ENCODE measurements around the gene PYM1. TPM values are rescaled to one million over a fixed set of nuclear protein-coding genes. Genes with fewer than 3 reads are reported as not detected.
A peak's percentile ranks its signal among the peaks of the same experiment; 100 is the strongest.

Gene PYM1
- total RNA-seq: 10 to 100 TPM; 17.5 to 31.7 (median 27.6) TPM
- polyA plus RNA-seq: 10 to 100 TPM; 59.9 to 93.9 (median 65.5) TPM

DNA sequence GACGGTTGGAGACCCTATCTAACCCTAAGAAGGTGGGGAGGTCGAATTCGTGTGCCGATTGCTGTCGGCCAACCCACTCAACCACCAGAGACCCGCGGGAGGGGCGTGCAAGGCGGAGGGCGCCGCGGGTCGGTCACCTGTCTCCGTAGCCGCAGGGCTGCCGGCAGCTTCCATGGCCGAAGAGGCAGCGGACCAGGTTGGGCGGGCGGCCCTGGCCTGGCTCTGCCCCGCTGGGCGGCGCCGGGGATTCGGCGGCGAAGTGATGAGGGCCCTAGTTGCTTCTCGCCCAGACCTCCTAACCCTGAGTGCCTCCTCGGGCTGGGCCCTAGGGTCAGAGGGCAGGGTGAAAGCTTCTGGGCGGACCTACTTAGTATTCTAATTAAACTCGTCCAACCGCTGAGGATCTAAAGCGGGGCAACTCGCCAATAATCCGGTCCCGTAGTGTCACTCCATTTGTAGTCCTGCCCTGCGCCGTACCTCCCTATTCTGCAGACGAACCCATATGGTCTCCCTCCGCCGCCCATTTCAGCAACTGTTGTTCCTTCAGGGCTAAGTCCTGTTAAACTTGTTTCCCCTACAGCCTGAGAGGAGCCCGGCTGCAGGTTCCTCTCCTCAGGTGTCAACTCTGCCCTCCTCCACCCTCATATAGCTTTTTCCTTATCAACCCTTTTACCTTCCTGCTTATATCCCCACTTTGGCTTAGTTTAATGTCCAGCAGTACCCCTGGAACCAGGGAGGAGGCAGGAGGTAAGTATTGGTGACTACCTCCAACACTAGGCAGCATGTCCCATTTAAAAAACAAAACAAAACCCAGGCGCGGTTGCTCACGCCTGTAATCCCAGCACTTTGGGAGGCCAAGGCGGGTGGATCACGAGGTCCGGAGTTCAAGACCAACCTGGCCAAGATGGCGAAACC, at the start of gene PYM1:
Gene PYM1, minus strand, starts transcription at position 307 of the 915 bp plus-strand sequence. Its CDS starts 133 bp downstream, at position 174.
- intact Hi-C loops (cut with DNase I): loop anchor here (2.0 to 5.0 kb wide), 3 partner anchors 111 to 186 kb away; partner anchors contain the start of genes GDF11, RPS26 and SARNP
- Histone ChIP-seq H3K36me3 (peaks cover 0 to 4% (median 0%) of the 10 kb centered on the region in 4 donors), H3K27ac (peak within 1 kb of the TSS; percentile 84 to 98 (median 98)), H3K4me1 (peaks cover 0 to 56% (median 44%) of the 10 kb centered on the region in 4 donors), H3K9me3 (no peaks in the 10 kb centered on the region), H3K27me3 (no peaks in the 10 kb centered on the region), H3K4me3 (peak within 1 kb of the TSS; percentile 53 to 94 (median 86))
- TF ChIP-seq POLR2AphosphoS5 (IDR thresholded peaks at IDR 0.05) (peak in 3 of 4 donors; percentile 56 to 66 (median 66)), POLR2A (IDR thresholded peaks at IDR 0.05) (peak; percentile 17 to 55), EP300 (IDR thresholded peaks at IDR 0.05) (no peak)
- TF ChIP-seq, protein P1, sequence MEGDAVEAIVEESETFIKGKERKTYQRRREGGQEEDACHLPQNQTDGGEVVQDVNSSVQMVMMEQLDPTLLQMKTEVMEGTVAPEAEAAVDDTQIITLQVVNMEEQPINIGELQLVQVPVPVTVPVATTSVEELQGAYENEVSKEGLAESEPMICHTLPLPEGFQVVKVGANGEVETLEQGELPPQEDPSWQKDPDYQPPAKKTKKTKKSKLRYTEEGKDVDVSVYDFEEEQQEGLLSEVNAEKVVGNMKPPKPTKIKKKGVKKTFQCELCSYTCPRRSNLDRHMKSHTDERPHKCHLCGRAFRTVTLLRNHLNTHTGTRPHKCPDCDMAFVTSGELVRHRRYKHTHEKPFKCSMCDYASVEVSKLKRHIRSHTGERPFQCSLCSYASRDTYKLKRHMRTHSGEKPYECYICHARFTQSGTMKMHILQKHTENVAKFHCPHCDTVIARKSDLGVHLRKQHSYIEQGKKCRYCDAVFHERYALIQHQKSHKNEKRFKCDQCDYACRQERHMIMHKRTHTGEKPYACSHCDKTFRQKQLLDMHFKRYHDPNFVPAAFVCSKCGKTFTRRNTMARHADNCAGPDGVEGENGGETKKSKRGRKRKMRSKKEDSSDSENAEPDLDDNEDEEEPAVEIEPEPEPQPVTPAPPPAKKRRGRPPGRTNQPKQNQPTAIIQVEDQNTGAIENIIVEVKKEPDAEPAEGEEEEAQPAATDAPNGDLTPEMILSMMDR (IDR thresholded peaks at IDR 0.05): no peak
- DNase-seq: peak; percentile 93
- 2 to 4% methylated on average over 49 of the region's 49 CpGs for WGBS, 2 donors

DNA sequence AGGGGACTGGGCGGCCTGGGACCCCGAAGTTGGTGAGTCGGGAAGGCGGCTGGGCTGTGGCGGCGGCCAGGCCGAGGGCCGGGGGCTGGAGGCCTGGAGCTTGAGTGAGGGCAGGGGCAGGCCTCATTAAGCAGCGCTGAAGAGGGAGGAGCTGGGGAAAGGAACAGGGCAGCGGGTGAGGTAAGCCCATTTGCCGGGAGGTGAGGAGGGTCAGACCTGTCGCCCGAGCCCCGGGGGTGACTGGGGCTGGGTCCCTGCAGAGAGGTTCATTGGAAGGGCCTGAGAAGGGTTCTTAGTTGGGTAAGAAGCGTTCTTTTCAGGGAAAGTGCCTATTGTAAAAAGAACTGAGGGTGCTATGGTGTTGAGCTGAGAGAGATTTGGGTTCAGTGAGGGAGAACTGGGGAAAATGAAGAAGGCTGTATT, 46.6 kb upstream of the PYM1 start:
- Histone ChIP-seq H3K4me3 (peak overlapping the region; percentile 84 to 100 (median 92)), H3K36me3 (peaks cover 0 to 11% (median 0%) of the 10 kb centered on the region in 4 donors), H3K9me3 (no peaks in the 10 kb centered on the region), H3K27me3 (no peaks in the 10 kb centered on the region), H3K27ac (peak overlapping the region; percentile 93 to 99 (median 96)), H3K4me1 (peaks cover 0 to 51% (median 34%) of the 10 kb centered on the region in 4 donors)
- intact Hi-C loops (cut with DNase I): loop anchor here (1.0 kb wide), 1 partner anchor 22 kb away; no protein-coding TSS in a partner anchor
- TF ChIP-seq POLR2AphosphoS5 (IDR thresholded peaks at IDR 0.05) (no peak), POLR2A (IDR thresholded peaks at IDR 0.05) (no peak), EP300 (IDR thresholded peaks at IDR 0.05) (no peak)
- TF ChIP-seq, protein P1 (IDR thresholded peaks at IDR 0.05): no peak
- 0 to 1% methylated on average over 15 of the region's 15 CpGs for WGBS, 2 donors
- peak; percentile 82 for DNase-seq

DNA sequence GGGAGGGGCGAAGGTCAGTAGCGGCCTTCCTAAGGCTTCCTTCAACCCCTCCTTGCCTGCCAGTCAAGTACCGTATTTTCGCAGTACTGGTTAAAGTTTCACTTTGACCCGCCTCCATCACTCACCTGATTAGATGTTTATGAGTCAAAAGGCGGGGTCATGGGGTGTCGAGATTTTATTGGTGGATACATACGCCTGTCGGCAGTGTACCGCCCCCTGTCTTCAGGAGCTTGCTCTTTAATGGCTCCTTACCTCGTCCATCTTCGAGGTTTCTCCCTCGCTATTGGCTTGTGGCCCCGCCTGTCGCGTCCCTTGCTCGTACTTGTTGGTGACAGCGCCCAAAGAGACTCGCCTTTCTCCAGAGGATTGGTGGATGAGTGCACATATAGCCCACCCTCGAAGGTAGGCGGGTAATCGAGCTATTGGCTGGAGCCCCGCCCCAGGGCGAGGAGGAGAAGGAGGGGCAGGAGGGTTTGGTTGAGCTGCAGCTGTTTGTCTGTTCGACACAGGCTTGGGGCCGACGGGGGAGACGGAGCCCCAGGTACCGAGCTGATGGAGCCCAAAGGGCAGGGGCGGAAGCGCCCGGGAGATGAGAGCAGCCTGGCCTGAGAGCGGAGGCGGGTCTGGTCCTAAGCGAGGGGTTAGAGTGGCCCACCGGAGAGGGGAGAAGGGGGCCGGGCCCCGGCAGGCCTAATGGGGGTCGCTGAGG, 46.1 kb upstream of the PYM1 start, which contains the start of gene RAB5B:
Gene RAB5B, plus strand, starts transcription at position 480 of the 709 bp plus-strand sequence. CDS start 12,883 bp downstream, outside the sequence.
- intact Hi-C loops (cut with DNase I): loop anchor here (1.0 kb wide), 1 partner anchor 23 kb away; no protein-coding TSS in a partner anchor
- no peaks in the 10 kb centered on the region for H3K9me3 ChIP-seq
- DNase-seq: peak; percentile 100
- peaks cover 0 to 14% (median 0%) of the 10 kb centered on the region in 4 donors for H3K36me3 ChIP-seq
- peak within 1 kb of the TSS; percentile 93 to 99 (median 96) for H3K27ac ChIP-seq
- TF ChIP-seq EP300 (IDR thresholded peaks at IDR 0.05) (no peak), POLR2A (IDR thresholded peaks at IDR 0.05) (peak; percentile 97 to 98), POLR2AphosphoS5 (IDR thresholded peaks at IDR 0.05) (peak; percentile 94 to 98 (median 98))
- TF ChIP-seq, protein P1 (IDR thresholded peaks at IDR 0.05): no peak
- no peaks in the 10 kb centered on the region for H3K27me3 ChIP-seq
- WGBS, 2 donors: 0 to 1% methylated on average over 39 of the region's 39 CpGs
- H3K4me1 ChIP-seq: peaks cover 0 to 49% (median 34%) of the 10 kb centered on the region in 4 donors
- H3K4me3 ChIP-seq: peak within 1 kb of the TSS; percentile 84 to 100 (median 92)

DNA sequence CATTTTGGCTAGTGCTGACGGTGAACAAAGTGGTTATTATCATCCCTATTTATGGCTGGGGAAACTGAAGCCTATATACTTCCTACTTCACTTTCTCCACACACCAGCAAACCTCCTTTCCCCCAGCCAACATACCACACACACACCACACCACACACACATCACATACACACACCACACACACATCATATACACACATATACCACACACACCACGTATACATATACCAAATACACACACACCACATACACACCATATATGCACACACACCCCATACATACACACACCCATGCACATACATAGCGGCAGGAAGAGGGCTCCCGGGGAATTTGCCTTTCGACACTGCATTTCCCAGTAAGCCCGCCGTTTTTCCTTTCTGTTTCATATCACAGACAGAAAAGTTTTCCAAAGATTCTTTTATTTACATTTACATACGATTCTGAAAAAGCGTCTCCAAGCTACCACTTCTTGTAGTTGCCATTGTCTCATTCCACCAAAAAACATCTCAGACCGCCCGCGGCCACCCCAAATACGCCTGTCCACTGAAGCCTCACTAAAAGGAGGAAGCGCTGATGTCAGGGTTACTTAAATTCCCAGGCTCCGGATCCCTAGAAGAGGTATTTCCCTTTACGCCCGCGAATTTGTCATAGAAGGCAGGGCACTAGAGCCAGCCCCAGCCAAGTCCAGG, 45.4 kb upstream of the PYM1 start:
- WGBS, 2 donors: 0 to 1% methylated on average over 18 of the region's 18 CpGs

More for the DNA sequence above, 45.4 kb upstream of the PYM1 start:
- no peak for DNase-seq
- intact Hi-C loops (cut with DNase I): no loop called here
- peak overlapping the region; percentile 47 to 62 (median 56) for H3K4me3 ChIP-seq
- no peaks in the 10 kb centered on the region for H3K27me3 ChIP-seq
- H3K27ac ChIP-seq: peak overlapping the region; percentile 86 to 92 (median 90)
- H3K4me1 ChIP-seq: peaks cover 0 to 47% (median 33%) of the 10 kb centered on the region in 4 donors
- H3K36me3 ChIP-seq: peaks cover 0 to 14% (median 0%) of the 10 kb centered on the region in 4 donors
- TF ChIP-seq POLR2AphosphoS5 (IDR thresholded peaks at IDR 0.05) (peak; percentile 79 to 92 (median 90)), POLR2A (IDR thresholded peaks at IDR 0.05) (peak; percentile 80 to 85), EP300 (IDR thresholded peaks at IDR 0.05) (no peak)
- TF ChIP-seq, protein P1 (IDR thresholded peaks at IDR 0.05): no peak
- H3K9me3 ChIP-seq: no peaks in the 10 kb centered on the region

Measured in sigmoid colon (tissue), 7 donors.